HepG2 (cell line): ENCODE data around the gene CRTC2. TPM values are rescaled to one million over a fixed set of nuclear protein-coding genes. Genes with fewer than 3 reads are reported as not detected.
A peak's percentile ranks its signal among the peaks of the same experiment; 100 is the strongest.

Source experiments
- BHLHE40 ChIP-seq: IDR thresholded peaks from 2 replicates; pipeline ENCODE4 v1.6.1; 2011; ENCODE audit warnings: low read length, improper control_type of control experiment
- DBP ChIP-seq: sonication (generic); formaldehyde crosslinking; IDR thresholded peaks from 2 replicates; pipeline ENCODE4 v1.4.0; 2020; ENCODE audit warnings: missing genetic modification reagents; ENCODE audit errors: not compliant biosample characterization
- POGZ ChIP-seq: sonication (generic); formaldehyde crosslinking; IDR thresholded peaks from 2 replicates; pipeline ENCODE4 v1.4.0; 2020; ENCODE audit warnings: mild to moderate bottlenecking, missing genetic modification reagents
- REXO4 ChIP-seq: sonication (generic); formaldehyde crosslinking; IDR thresholded peaks from 2 replicates; pipeline ENCODE4 v1.8.0; 2022; ENCODE audit warnings: missing genetic modification reagents, mild to moderate bottlenecking, borderline replicate concordance
- ZNF687 ChIP-seq: sonication (generic); formaldehyde crosslinking; IDR thresholded peaks from 2 replicates; pipeline ENCODE4 v1.5.1; 2020; ENCODE audit warnings: mild to moderate bottlenecking, missing genetic modification reagents, moderate library complexity
- ZSCAN25 ChIP-seq: sonication (generic); formaldehyde crosslinking; IDR thresholded peaks from 2 replicates; pipeline ENCODE4 v1.8.0; 2022; ENCODE audit warnings: mild to moderate bottlenecking, missing genetic modification reagents
- ZXDC ChIP-seq: sonication (generic); formaldehyde crosslinking; IDR thresholded peaks from 2 replicates; pipeline ENCODE4 v1.5.0; 2020; ENCODE audit warnings: mild to moderate bottlenecking, missing genetic modification reagents
- polyA plus RNA-seq, 8 experiments: library from polyadenylated mRNA; depleted of rRNA in 3 of 8; stranded (reverse) in 7 of 8; unstranded in 1 of 8; fragments of >200 nt; fragmentation: Illumina TruSeq in 4 of 8; extraction: Trizol in 4 of 8; gene quantifications; 2 replicates each; pipeline versions ENCODE4 v1.2.1 to v1.2.3, GENCODE V29; 2011 to 2016; ENCODE audit warnings: low read depth in 4 of 8, missing spikeins in 1 of 8, mixed read lengths in 1 of 8; ENCODE audit not compliant: insufficient read depth in 1 of 8
- total RNA-seq, 5 experiments: library from RNA; depleted of rRNA; stranded (reverse); fragments of >200 nt; fragmentation: Illumina TruSeq; extraction: Trizol; gene quantifications; 2 replicates each; pipeline ENCODE4 v1.2.3, GENCODE V29; 2016; ENCODE audit warnings: low read depth in 1 of 5

Gene CRTC2
- total and polyA plus RNA-seq, 2 of the 13 experiments (the other 11 are each of a cell fraction or from before 2014, with no cell fraction given), result 6.1 to 26.7 TPM

- peak; percentile 1 for TF ChIP-seq DBP (CRISPR knock-in tag)
- peak; percentile 70; the same call in 1 of the 2 replicates for TF ChIP-seq ZSCAN25 (CRISPR knock-in tag)
- TF ChIP-seq REXO4 (CRISPR knock-in tag), result no peak
- 0 out of 2 replicates have a peak, but pooled peaks have one; percentile 7 for TF ChIP-seq BHLHE40
- TF ChIP-seq POGZ (CRISPR knock-in tag), result no peak
- TF ChIP-seq ZNF687 (CRISPR knock-in tag), result peak; percentile 50
- no peak for TF ChIP-seq ZXDC (CRISPR knock-in tag)
Observed at GRCh38 chr1:153962088-153963029, 3.9 kb upstream of the CRTC2 start (continued).
